ENCODE results near the gene EFCAB5.
"Not testable (repeated sequence)": the region's sequence is repeated elsewhere in the genome, so short reads cannot be mapped to it uniquely, and the experiment has no call there.

Gene EFCAB5

DNA sequence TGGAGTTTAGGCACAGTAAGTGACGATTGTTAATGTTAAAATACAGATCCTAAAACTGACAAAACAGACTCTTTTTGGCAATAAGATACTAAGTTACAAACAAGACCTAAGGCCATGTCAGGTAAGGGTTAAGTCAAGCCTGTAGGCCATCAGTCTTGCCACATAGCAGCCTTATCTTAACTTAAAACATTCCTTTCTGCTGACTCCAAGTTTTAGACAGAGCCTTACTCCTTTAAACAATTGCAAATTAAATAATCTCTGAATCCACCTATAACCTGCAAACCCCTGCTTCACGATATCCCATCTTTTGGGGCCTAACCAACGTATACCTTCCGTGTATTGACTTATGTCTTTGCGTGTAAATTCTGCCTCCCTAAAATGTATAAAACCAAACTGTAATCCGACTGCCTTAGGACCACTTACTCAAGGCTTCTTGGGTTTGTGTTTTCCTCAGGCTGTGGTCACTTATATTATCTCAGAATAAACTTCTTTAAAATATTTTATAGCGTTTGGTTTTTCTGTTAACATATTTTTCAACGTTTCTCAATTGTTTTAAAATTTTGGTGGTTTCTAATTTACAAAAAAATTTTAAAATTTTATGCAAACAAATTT is 64.4 kb downstream of the EFCAB5 start:
- DNase-seq = no peak
- no peak for ATAC-seq

DNA sequence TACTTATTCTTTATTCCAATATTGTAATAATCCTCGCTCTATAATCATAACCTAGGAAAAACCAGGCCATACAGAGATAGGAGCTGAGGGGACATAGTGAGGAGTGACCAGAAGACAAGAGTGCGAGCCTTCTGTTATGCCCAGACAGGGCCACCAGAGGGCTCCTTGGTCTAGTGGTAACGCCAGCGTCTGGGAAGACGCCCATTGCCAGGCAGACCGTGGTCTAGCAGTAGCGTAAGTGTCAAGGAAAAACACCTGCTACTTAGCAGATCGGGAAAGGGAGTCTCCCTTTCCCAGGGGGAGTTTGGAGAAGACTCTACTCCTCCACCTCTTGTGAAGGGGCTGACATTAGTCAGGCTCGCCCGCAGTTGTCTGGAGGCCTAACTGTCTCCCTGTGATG is 70.5 kb downstream of the EFCAB5 start:
- not testable (repeated sequence) for ATAC-seq, DNase-seq

DNA sequence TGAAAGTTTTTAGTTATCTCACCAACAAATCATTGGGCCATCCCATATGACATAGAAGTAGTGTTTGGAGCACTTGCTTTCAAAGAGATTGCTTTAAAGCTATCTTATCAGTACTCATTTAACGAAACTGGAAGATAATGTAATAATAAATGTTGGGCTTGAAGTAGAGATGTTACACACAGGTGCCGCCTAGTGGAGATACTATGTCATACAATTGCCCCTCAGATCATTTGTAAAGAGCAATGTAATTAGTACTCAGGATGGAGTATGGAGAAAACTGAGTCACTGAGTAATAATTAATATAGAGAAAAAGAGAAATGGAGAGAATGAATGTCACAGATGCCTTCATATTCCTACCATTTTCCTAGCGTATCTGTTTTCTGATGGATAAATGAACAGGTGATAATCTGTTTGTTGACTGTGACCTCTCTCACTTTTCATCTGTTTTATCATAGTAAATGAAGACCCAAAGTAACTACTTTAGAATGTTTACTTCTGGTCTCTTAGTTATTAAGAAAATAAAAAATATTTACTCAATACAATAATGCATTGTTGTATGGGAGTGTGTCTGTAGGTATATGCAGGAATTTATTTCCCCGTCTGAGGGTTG is 80.4 kb downstream of the EFCAB5 start:
- ATAC-seq (peak; percentile 36), DNase-seq (peak; percentile 26)

DNA sequence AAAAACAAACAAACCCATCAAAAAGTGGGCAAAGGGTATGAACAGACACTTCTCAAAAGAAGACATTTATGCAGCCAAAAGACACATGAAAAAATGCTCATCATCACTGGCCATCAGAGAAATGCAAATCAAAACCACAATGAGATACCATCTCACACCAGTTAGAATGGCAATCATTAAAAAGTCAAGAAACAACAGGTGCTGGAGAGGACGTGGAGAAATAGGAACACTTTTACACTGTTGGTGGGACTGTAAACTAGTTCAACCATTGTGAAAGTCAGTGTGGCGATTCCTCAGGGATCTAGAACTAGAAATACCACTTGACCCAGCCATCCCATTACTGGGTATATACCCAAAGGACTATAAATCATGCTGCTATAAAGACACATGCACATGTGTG is 83.9 kb downstream of the EFCAB5 start:
- DNase-seq, ATAC-seq: not testable (repeated sequence)

DNA sequence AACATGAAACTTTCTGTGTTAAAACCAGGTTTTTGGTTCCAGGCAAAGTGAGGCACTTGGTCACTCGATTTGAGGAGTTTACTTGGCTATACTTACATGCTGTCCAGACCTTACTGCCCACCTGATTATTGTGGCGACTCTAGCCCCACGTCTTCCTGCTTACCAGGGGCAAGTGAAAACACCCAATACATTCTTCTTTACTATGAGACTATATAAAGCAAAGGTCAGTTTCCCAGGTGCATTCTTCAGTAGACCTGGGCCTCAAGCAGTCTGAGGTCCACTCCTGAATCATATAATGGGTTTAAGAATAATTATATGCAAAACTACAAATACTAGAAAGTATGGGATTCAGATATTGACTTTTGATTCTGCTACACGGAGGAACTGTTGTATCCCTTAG is 86.2 kb downstream of the EFCAB5 start:
- DNase-seq (no peak), ATAC-seq (no peak)

DNA sequence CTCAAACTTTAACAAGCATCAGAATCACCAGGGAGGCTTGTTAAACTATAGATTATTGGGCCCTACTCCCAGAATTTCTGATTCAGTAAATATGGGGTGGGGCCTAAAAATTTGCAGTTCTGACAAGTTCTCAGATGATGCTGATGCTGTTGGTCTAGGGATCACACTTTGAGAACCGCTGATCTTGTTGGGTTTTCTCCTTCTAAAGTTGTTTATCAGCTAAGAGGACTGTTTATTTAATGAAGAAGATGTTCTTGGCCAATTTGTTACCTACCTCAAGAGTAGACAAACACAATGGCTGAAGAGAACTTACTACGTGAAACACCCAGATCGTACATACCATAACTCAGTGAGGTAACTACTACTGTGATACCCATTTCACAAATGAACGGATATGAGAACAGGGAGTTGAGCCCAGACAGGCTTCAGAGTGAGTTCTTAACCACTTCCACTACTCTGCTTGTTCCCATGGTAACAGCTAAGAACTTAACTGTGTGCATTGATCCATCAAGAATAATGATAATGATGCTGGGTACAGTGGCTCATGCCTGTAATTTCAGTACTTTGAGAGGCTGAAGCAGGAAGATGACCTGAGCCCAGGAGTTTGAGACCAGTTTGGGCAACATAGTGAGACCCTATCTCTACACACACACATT is 89.9 kb downstream of the EFCAB5 start:
- ATAC-seq (no peak), DNase-seq (no peak)

DNA sequence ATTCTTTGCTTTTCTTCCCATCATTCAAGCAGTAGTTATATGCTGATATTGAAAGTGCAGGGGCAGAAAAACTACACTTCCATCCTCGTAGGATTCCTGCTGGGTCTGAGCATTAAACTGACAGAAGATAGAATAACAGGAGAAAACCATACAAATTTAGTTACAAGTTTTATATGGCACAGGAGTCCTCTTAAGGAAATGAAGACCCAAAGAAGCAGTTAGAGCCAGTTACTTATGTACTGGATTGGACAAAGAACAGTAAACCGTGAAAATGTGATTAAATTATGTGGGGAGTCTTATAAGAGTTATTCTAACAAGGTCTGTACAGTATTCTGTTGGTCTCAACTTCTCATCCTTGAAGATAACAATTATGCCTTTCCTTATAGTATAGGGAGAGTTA is 93.9 kb downstream of the EFCAB5 start:
- DNase-seq (no peak), ATAC-seq (no peak)

DNA sequence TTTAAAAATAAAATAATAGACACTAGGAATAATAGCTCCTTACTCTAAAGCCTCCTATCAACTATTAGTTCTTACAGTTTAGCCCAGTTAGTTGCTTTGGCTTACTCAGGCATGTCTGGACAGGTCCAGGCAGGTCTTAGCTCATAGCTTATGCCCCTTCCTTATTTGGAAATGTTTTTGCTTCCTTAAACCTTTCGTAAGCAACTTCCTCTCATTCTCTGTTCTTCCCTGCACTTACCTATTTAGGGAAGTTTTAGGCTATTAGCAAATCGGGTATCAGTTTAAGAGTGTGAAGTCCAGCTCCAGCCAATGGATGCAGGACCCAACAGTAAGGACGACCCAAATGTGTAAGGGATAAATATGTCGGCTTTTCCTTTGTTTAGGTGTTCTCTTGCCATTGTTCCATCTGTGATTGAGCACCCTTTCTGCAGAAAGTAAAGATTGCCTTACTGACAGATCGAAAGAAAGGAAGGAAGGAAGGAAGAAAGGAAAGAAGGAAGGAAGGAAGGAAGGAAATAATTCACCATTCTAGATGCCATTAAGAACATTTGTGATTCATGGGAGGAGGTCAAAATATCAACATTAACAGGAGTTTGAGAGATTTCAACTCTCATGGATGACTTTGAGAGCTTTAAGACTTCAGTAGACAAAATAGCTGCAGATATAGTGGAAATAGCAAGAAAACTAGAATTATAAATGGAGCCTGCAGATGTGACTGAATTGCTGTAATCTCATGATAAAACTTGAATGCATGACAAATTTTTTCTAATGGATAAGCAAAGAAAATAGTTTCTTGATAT is 99.5 kb downstream of the EFCAB5 start:
- DNase-seq, ATAC-seq: not testable (repeated sequence)

DNA sequence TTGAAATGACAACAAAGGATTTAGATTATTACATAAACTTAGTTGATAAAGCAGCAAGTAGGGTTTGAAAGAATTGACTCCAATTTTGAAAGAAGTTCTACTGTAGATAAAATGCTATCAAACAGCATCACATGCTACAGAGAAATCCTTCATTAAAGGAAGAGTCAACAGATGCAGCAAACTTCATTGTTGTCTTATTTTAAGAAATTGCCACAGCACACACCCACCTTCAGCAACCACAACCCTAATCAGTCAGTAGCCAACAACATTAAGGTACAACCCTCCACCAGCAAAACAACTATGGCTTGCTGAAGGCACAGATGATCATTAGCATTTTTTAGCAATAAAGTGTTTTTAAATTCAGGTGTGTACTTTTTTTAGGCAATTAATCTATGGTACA is 100.1 kb downstream of the EFCAB5 start:
- DNase-seq (no peak), ATAC-seq (no peak)

DNA sequence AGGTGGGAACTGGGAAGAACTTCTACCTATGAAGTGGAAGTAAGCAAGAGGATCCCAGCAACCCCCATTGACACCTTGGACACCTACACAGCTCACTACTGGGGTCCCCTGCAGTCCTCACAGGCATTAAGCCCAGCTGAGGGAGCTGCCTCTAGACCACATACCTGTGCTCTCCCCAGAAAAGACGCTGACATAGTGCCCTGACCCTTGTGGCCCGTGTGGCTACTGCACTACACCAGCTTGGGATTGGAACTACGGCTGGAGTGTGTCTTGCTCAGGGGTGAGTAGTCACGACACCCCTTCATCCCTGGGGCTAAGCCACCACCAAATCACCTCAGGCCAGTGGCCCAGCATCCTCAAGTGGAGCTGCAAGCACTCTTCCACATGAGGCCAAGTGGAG is 120.9 kb downstream of the EFCAB5 start:
- no peak for DNase-seq
- no peak for ATAC-seq

DNA sequence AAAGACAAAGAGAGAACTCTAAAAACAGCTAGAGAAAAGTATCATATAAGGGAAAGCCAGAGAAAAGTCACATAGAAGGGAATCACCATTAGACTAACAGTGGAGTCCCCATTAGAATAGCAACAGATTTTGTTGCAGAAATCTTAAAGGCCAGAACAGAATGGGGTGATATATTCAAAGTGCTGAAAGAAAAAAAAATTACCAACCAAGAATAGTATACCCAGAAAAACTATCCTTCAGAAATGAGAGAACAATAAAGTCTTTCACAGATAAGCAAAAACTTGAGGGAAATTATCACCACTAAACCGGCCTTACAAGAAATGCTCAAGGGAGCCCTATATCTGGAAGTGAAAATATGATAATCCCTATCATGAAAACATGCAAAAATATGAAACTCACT is 123.3 kb downstream of the EFCAB5 start:
- DNase-seq (no peak), ATAC-seq (no peak)

DNA sequence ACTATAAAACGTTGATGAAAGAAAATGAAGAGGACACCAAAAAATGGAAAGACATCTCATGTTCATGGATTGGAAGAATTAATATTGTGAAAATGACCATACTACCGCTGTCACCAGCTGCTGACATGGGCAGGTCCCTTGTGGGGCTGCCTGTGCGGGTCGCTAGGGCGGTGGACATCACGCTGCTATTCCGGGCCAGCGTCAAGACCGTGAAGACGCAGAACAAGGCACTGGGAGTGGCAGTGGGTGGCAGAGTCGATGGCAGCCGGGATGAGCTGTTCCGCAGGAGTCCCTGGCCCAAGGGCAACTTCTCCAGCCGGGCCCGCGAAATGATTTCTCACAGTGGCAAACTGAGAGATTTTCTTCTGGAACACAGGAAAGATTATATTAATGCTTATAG is 127.0 kb downstream of the EFCAB5 start:
- no peak for DNase-seq
- ATAC-seq = no peak

DNA sequence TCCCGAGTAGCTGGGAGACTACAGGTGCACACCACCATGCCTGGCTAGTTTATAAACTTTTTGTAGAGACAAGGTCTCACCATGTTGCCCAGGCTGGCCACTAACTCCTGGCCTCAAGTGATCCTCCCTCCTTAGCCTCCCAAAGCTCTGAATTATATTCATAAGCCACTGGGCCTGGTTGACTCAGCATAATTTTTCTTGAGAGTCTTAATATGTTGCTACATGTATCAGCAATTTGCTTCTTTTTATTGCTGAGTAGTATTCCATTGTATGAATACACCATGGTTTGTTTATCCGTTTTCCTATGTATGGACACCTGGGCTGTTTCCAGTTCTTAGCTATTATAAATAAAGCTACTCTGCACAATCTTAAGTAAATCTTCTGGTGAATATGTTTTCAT is 132.8 kb downstream of the EFCAB5 start:
- ATAC-seq = no peak

DNA sequence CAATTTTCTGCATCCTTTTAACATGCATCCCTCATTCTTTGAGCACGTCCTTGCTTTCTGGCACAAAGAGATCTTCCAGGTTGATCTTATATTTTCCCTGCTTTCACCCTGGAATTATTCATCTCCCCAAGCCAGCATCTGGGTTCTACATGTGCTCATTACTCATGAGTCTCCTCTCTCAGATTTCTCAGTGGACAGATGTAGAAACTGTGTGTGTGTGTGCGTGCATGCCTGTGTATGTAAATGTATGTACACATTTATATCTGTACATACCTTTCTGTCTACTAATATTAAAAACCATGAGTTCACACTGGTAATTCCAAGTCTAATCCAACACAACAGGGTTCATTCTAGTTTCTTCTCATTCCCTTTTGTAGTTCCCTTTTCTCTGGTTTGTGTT is 133.3 kb downstream of the EFCAB5 start:
- DNase-seq = no peak
- ATAC-seq = no peak

More for the DNA sequence above, 132.8 kb downstream of the EFCAB5 start:
- no peak for DNase-seq

DNA sequence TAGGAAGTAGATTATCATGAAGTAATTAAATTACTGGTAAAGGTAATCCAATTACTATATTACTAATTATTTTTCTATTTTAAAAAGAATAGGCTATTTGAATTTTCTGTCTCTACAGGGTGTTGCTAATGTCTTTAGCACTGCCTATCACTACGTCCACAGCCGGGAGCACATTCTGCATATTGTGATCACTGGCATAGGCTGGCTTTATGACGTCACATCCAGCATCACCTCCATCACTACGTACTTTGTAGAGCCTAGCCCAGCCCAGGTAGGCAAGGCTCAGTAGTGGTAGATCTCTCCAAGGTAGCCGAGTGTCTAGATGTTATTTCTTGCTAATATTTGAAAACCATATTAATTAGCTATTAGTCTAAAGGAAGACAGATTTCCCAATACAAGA is 141.3 kb downstream of the EFCAB5 start:
- ATAC-seq = no peak
- DNase-seq = no peak

DNA sequence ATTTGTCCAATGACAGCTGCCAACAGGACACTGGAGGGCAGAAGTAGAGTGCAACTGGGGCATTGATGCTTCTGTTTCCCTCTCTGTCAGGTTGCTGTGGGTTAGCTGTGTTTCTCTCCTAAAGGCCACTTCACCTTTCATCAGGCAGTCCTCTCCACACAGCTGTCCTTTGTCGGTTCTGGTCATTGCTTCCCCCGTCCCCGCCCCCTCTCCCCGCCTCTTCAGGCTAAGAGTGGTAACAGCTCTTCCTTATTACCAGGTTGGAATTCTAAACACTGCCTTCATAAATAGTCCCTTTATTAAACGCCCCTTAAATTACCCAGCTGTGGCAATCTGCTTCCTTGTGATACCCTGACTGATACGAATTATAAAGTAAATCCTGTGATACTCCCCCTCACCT is 143.4 kb downstream of the EFCAB5 start:
- no peak for DNase-seq
- no peak for ATAC-seq

DNA sequence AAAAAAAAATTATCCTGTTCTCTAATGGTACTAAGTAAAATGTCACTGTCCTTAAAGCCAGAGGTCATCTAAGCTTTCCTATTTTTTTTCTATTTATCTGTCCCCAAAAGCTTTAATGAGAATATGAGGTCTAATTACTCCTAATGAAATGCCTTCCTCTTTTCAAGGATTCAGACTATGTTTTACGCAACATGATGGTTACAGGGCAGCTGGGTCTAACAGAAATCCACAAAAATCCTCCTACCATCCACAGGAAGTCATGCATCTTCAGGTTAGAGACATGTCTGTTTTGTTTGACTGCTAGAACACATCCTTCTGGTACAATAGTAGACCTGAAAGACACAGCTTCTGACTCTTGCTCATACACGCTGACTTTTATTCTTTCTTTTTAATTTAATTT is 145.5 kb downstream of the EFCAB5 start:
- DNase-seq = no peak
- ATAC-seq = no peak

DNA sequence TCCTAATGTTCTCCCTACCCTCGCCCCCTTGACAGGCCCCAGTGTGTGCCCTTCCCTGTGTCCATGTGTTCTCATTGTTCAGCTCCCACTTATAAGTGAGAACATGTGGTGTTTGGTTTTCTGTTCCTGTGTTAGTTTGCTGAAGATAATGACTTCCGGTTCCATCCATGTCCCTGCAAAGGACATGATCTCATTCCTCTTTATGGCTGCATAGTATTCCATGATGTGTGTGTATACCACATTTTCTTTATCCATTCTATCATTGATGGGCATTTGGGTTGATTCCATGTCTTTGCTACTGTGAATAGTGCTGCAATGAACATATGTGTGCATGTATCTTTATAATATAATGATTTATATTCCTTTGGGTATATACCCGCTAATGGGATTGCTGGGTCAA is 146.0 kb downstream of the EFCAB5 start:
- not testable (repeated sequence) for ATAC-seq, DNase-seq

DNA sequence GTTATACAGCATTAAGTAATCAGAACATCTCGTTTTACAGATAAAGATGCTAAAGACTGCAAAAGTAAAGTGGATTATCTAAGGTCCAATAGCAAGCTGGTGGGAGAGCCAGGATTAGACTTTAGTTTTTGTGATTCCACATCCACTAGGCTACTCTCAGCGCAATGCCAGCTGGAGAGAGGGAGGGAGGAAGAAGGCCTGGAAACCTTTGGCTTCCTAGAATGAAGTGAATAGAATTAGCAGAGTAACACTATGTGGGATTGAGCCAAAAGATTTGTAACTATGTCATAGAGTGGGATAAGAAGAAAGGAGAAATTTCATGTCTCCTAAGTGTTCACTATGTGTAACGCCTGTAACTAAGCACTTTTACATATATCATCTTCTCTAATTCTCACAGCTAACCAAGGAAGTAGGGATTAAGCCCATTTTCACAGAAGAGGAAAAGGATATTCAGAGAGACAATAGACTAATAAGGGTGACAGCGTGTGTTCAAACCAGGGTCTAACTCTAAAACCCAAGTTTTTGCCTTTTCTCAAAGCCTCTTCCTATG is 149.8 kb downstream of the EFCAB5 start:
- DNase-seq = no peak
- no peak for ATAC-seq

DNA sequence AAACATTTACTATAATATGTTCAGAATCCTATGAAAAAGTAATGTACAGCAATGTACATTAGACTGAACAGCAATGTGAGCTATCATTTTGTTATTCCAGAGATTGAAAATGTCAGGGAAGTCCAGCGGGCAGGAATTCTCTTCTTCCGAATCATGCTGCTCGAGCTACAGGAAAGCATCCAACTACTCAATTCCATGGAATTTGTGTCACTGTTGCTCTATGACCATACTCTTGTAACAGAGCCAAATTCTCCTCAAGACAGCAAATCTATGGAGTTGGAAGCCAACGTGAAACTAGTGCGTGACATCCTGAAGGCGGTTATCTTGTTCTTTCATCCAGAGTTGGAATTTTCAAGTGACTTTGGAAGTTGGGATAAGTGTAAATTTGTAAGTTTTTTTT is 150.3 kb downstream of the EFCAB5 start:
- no peak for DNase-seq
- ATAC-seq = no peak

DNA sequence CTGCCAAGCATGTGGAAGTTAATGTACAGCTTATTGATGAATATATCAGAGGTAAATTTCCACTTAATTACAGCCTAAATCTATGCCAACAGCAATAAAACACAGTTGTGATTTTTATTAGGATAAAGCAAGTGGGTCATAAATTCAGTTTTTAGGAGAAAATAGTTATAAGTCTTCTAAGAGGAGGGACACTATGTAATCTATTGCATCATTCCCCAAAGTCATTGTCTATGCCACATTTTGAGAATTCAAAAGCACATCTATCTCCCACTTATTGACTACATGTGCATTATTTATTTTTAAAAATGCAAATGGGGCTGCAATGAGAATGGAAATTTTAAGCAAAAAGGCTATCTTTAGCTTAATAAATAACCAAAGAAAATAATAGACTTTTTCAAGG is 151.5 kb downstream of the EFCAB5 start:
- no peak for ATAC-seq
- DNase-seq = no peak

DNA sequence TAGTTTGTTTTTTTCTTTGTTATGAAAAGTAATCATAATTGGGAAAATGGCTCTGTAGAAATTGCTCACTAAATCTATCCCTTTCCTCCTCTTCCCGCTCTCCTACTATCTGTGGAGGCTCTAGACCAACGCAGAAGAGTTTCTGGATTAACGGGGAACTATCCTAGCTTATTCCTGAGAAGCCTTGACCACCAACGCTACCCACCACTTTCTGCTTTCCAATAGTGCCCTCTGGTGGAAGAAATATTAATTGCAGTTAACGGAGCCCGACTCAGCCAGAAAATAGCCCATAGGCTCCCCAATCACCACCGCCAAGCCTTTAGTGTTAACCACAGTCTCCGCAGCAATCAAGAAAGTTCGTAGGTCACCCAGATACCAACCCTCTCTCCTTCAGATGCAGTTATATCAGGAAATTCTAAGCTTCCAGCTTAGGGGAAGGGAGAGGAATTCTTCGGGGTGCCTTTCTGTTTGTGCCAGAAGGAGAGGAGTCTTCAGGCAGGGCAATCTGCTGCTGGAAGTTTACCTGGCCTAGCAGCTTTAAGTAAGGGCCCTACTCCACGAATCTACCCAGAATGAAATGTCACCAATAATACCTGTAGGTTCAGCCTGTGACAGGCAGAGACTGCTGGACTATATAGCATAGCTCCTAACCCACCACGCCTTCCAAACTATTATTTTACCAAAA is 152.2 kb downstream of the EFCAB5 start:
- DNase-seq = peak; percentile 37
- ATAC-seq = peak; percentile 61
